ENCODE data around the gene ACO2.
A peak's percentile ranks its signal among the peaks of the same experiment; 100 is the strongest.
"Not testable (repeated sequence)": the region's sequence is repeated elsewhere in the genome, so short reads cannot be mapped to it uniquely, and the experiment has no call there.

ACO2 gene

DNA sequence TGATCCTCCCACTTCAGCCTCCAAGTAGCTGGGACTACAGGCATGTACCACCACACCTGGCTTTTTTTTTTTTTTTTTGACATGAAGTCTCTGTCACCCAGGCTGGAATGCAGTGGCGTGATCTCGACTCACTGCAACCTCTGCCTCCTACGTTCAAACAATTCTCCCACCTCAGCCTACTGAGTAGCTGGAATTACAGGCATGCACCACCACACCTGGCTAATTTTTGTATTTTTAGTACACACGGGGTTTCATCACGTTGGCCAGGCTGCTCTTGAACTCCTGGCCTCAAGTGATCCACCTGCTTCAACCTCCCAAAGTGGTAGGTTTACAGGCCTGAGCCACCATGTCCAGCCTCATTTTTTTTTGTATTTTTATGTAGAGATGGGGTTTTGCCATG, 28.4 kb upstream of the ACO2 start:
- H3K4me1 ChIP-seq (ENCODE audit: insufficient read depth, low read length); H3K27ac ChIP-seq (ENCODE audit: low read depth, low read length); H3K9me3 ChIP-seq (ENCODE audit: insufficient read depth, low read depth, low read length); H3K4me3 ChIP-seq (ENCODE audit: low read length); H3K27me3 ChIP-seq (ENCODE audit: insufficient read depth, low read length); H3K9ac ChIP-seq (ENCODE audit: low read depth, low read length): not testable (repeated sequence)
- H3K36me3 ChIP-seq (ENCODE audit: insufficient read depth, low read length), result peaks cover 61% of the 10 kb centered on the region
- 96% methylated on average over 5 of the region's 5 CpGs for WGBS

DNA sequence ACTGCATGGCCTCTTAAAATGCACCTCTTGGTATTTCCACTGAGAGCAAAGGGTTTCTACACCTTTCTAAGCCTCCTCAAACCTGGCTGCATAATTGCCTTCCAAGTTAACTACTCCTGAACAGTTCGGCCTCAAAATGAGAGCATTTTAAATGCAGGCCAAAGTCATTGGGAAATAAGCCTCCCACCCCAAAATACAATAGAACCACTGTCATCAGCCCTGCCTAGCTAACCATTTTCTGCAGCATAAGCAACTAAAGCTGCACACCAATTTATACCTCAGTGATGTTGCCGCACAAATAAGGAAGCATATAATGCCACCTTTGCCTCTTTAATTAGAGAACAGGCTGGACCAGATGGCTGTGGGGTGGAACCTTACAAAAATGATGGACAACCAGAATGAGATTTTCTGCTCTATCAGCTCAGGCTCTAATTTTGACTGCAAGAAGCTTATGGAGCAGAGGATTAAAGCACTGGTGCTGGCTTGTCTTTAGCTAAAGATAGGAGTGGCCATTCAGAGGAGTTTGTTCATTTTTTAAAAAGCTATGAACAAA, 26.6 kb upstream of the ACO2 start:
- no peak overlapping the region for H3K9ac ChIP-seq (ENCODE audit: low read depth, low read length)
- peaks cover 43% of the 10 kb centered on the region for H3K36me3 ChIP-seq (ENCODE audit: insufficient read depth, low read length)
- no peaks in the 10 kb centered on the region for H3K9me3 ChIP-seq (ENCODE audit: insufficient read depth, low read depth, low read length)
- H3K27ac ChIP-seq (ENCODE audit: low read depth, low read length), result no peak overlapping the region
- no peak overlapping the region for H3K4me3 ChIP-seq (ENCODE audit: low read length)
- no peaks in the 10 kb centered on the region for H3K27me3 ChIP-seq (ENCODE audit: insufficient read depth, low read length)
- no peaks in the 10 kb centered on the region; the same call in 1 of the 2 replicates for H3K4me1 ChIP-seq (ENCODE audit: insufficient read depth, low read length)
- 96% methylated on average over 2 of the region's 2 CpGs for WGBS

DNA sequence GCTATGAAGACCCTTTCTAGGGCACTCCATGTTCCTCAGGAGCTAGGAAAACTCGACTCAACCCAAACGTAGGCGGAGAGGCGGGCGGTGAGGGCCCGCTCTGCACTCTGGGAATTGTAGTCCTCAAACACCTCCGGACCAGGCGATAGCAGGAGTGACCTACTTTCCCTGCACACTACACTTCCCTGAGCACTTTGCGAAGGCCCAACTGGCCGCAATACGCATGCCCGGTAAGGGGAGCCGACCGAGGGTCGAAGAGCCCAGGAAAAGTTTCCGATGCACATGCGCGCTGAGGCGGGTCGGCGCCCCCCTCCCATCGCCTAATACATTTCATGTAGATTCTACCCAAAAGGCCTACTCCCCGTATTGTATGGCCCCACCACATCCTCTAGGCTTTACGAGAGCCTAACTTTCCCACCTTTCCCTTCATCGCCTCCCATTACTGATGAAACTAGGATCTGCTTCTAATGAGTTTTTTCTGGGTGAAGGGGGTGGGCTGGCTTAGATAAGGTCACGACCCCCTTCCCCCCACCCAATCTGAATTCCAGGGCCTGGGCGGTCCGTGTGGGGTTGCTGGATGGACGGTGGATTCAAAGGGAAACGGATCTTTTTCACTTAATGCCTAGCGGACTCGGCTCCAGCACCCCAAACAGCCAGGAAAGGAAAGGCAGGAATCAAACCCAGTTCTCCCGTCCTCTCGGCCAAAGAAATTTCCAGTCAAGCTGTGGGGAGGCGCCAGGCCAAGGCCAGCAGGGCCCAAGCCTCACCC, 24.4 kb upstream of the ACO2 start:
- Histone ChIP-seq H3K4me3 (ENCODE audit: low read length) (peak overlapping the region; percentile 77), H3K9ac (ENCODE audit: low read depth, low read length) (peak overlapping the region; percentile 96), H3K27ac (ENCODE audit: low read depth, low read length) (peak overlapping the region; percentile 99), H3K36me3 (ENCODE audit: insufficient read depth, low read length) (peaks cover 27% of the 10 kb centered on the region), H3K4me1 (ENCODE audit: insufficient read depth, low read length) (peaks cover 6% of the 10 kb centered on the region; the same call in 1 of the 2 replicates), H3K27me3 (ENCODE audit: insufficient read depth, low read length) (no peaks in the 10 kb centered on the region), H3K9me3 (ENCODE audit: insufficient read depth, low read depth, low read length) (no peaks in the 10 kb centered on the region)
- under 1% methylated on average over 33 of the region's 35 CpGs for WGBS

DNA sequence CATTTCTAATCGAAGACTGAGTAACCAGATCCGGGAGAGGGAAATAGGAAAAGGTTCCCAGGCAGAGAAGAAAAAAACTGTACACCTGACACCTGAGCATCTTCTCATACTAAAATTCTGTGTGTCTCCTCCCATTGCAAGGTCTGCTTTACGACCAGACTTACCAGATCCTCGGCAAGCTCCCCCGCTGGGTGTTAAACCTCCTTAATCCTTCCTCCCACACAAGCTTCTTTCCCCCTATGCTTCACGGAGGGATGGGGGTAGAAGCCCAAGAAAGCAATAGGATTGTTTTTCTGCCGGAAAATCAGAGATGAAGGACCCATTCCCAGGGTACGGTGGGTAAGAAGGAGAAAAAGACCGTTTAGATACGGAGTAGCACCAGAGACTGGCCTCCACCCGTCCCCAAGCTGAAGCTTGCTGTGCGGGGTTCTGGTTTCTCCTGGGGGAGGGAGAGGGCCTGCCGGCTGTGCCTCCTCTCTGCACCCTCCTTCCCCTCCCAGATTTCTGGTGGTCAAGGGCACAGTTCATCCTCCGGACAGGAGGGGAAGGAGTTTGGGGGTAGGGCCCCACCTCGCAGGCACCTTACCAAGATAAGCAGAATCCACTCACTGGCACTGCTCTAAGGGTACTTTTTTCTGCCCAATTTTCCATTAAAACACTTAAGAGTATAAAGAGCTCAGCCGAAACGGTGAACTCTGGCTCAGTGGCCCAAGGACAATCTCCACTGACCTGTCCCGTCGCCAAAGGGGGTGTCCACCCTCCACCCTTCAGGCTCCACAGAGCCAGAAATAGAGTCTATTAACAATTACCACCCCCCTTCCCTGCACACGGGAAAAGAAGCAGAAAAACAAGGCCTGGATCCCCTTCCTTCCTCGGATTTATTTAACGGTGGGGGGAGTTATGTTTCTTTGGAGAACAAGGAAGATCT, 23.5 kb upstream of the ACO2 start:
- peak overlapping the region; percentile 96 for H3K9ac ChIP-seq (ENCODE audit: low read depth, low read length)
- H3K4me3 ChIP-seq (ENCODE audit: low read length), result peak overlapping the region; percentile 77
- peaks cover 6% of the 10 kb centered on the region; the same call in 1 of the 2 replicates for H3K4me1 ChIP-seq (ENCODE audit: insufficient read depth, low read length)
- H3K27ac ChIP-seq (ENCODE audit: low read depth, low read length), result peak overlapping the region; percentile 99
- WGBS, result under 1% methylated on average over 19 of the region's 22 CpGs
- H3K36me3 ChIP-seq (ENCODE audit: insufficient read depth, low read length), result peaks cover 23% of the 10 kb centered on the region
- no peaks in the 10 kb centered on the region for H3K9me3 ChIP-seq (ENCODE audit: insufficient read depth, low read depth, low read length)
- H3K27me3 ChIP-seq (ENCODE audit: insufficient read depth, low read length), result no peaks in the 10 kb centered on the region

DNA sequence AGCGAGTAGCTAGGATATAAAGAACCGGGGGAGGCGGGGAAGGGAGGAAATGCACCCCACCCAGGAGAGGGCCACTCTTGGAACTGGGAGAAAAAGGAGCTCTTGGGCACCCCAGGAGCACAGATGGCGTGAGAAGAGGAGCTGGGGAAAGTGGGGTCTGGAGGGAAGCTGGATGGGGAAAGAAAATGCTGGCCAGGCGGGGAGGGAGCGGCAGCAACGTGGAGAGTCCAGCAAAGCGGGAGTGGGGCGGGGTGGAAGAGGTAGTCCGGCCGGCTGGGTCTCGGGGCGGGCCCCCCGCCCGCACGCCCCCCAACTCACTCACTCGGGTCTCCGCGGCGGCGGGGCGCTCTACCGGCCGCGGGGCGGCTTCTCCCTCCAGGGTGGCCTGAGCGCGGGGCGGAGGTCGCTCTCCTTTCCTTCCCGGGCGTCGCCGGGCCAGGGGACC, 22.8 kb upstream of the ACO2 start:
- Histone ChIP-seq H3K27me3 (ENCODE audit: insufficient read depth, low read length) (no peaks in the 10 kb centered on the region), H3K36me3 (ENCODE audit: insufficient read depth, low read length) (peaks cover 19% of the 10 kb centered on the region), H3K9ac (ENCODE audit: low read depth, low read length) (peak overlapping the region; percentile 96), H3K27ac (ENCODE audit: low read depth, low read length) (peak overlapping the region; percentile 99), H3K4me3 (ENCODE audit: low read length) (peak overlapping the region; percentile 77), H3K4me1 (ENCODE audit: insufficient read depth, low read length) (peaks cover 6% of the 10 kb centered on the region; the same call in 1 of the 2 replicates), H3K9me3 (ENCODE audit: insufficient read depth, low read depth, low read length) (no peaks in the 10 kb centered on the region)
- WGBS, result under 1% methylated on average over 34 of the region's 34 CpGs

DNA sequence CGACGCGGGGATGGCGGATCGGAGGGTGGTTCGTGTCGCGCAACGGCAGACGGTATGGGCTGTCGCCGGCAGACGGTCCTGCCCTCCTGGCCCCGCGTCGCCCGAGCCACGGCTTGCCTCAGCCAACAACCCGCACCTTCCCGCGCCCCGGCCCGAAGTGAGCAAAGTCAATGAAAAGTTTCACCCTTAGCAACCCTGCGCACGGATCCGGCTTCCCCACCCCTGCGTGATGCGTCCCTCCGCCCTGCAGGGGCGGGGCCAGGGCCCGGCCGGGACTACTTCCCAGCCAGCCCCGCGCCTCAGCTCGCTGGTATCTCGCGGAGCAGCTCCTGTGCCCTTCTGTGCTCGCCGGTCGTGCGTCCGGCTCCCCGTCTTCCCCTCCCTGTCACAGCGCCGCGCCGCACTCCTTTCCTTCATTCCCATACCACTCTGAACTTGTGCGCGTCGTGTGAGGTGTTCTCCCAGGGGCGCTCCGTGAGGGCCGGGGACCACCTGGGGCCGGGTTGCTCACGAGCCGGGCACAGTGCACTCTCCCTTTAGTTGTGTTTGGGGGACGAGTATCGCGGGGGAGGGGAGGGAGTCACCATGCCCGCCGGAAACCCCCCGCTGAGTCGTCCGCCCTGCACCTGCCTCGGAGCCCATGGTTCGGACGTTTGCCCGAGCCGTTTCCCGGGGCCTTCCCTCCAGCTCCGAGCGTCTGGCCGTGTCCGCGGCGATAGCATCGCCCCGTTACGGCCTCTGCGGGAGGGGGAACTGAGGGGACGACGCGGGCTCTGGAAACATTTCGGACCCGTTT, 22.1 kb upstream of the ACO2 start, which contains the start of gene TOB2:
TOB2 (minus strand) TSS at position 163 of the 796 bp plus-strand sequence. CDS start 9,456 bp downstream, outside the sequence.
- H3K4me3 ChIP-seq (ENCODE audit: low read length), result peak within 1 kb of the TSS; percentile 77
- no peaks in the 10 kb centered on the region for H3K9me3 ChIP-seq (ENCODE audit: insufficient read depth, low read depth, low read length)
- H3K27me3 ChIP-seq (ENCODE audit: insufficient read depth, low read length), result no peaks in the 10 kb centered on the region
- peak within 1 kb of the TSS; percentile 99 for H3K27ac ChIP-seq (ENCODE audit: low read depth, low read length)
- peaks cover 18% of the 10 kb centered on the region for H3K36me3 ChIP-seq (ENCODE audit: insufficient read depth, low read length)
- H3K9ac ChIP-seq (ENCODE audit: low read depth, low read length), result peak within 1 kb of the TSS; percentile 96
- under 1% methylated on average over 85 of the region's 85 CpGs for WGBS
- H3K4me1 ChIP-seq (ENCODE audit: insufficient read depth, low read length), result peaks cover 6% of the 10 kb centered on the region; the same call in 1 of the 2 replicates

DNA sequence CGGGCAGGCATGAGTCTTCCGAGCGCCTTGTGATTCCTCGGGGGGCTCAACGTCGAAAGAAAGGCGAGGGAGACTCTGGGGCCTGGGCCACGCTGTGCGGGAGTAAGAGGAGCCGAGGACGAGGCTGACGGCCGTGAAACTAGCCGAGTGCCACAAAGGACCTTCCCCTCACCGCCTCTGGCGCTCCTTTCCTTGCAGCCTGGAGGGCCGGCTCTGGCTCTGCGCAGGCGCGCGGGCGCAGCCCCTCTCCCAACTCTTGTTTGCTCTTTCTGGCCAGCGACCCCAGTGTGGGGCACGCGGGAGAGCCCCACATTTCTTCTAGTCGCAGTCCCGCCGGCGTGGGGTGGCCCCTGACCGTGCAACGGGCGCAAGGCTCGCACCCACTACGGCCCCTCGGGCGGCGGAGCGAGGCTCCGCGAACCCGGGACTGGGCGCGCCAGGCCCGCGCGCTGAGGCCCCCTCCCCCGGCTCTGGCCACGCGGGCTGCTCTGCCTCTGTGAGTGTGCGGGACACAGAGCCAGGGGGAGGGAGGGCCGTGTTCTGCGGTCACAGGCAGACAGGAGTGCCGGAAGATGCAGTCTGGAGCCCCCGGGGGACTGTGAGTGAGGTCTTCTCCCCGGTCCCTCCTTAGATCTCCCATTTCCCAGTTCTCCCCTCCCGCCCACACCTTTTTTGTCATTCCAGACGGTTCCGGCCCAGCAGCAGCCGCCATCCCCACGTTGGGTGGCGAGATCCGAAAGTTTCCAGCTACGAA, 21.3 kb upstream of the ACO2 start:
- Histone ChIP-seq H3K9me3 (ENCODE audit: insufficient read depth, low read depth, low read length) (no peaks in the 10 kb centered on the region), H3K36me3 (ENCODE audit: insufficient read depth, low read length) (peaks cover 10% of the 10 kb centered on the region), H3K27me3 (ENCODE audit: insufficient read depth, low read length) (no peaks in the 10 kb centered on the region), H3K4me1 (ENCODE audit: insufficient read depth, low read length) (peaks cover 6% of the 10 kb centered on the region; the same call in 1 of the 2 replicates), H3K4me3 (ENCODE audit: low read length) (peak overlapping the region; percentile 77), H3K27ac (ENCODE audit: low read depth, low read length) (peak overlapping the region; percentile 99), H3K9ac (ENCODE audit: low read depth, low read length) (peak overlapping the region; percentile 96)
- WGBS, result under 1% methylated on average over 63 of the region's 63 CpGs

DNA sequence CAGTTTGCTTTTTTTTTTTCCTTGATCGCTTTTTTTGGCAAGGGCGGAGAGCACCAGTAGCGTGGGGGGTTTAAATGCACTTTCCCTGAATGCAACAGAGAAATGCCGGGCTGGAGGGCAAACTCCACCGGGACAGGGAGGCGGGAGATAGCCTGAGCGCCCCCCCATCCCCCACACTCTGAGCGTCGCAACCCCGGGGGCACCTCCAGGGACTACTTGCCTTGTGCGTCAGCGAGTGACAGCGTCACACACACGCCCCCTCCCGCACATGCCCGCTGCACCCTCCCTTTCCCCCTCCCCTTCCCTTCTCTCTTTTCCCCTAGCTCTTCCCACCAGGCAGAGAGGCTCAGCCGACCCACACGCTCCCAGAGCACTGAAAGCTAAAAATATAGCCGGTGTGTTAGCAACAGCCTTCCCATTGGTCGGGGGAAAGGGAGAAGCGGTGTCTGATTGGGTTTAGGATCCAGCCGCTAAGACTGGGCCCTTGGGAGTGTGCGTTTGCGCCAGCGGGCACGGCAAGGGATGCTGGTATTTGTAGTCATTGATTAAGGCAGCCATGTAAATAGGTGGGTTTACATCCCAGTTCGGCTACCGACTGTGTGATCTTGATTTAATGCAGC, 20.6 kb upstream of the ACO2 start:
- Histone ChIP-seq H3K4me3 (ENCODE audit: low read length) (peak overlapping the region; percentile 77), H3K4me1 (ENCODE audit: insufficient read depth, low read length) (peaks cover 6% of the 10 kb centered on the region; the same call in 1 of the 2 replicates), H3K9ac (ENCODE audit: low read depth, low read length) (peak overlapping the region; percentile 96), H3K27me3 (ENCODE audit: insufficient read depth, low read length) (no peaks in the 10 kb centered on the region), H3K27ac (ENCODE audit: low read depth, low read length) (peak overlapping the region; percentile 99), H3K9me3 (ENCODE audit: insufficient read depth, low read depth, low read length) (no peaks in the 10 kb centered on the region), H3K36me3 (ENCODE audit: insufficient read depth, low read length) (peaks cover 3% of the 10 kb centered on the region)
- 4% methylated on average over 27 of the region's 28 CpGs for WGBS

DNA sequence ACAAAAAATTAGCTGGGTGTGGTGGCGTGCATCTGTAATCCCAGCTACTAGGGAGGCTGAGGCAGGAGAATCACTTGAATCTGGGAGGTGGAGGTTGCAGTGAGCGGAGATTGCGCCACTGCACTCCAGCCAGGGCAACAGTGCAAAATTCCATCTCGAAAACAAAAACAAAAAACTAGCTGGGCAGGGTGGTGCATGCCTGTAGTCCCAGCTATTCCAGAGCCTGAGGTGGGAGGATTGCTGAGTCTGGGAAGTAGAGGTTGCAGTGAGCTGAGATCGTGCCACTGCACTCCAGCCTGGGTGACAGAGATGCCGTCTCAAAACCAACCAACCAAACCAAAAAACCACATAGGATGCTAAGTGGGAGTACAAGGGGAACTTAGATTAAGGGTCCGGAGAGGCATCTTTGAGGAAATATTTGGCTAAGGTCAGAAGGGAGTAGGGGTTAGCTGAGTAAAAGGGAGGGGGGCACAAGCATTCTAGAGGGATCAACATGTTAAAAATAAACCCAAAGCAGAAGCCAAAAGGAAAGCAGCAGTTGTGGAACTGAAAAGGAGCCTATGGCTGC, 10.7 kb upstream of the ACO2 start:
- Histone ChIP-seq H3K27ac (ENCODE audit: low read depth, low read length) (no peak overlapping the region), H3K4me1 (ENCODE audit: insufficient read depth, low read length) (no peaks in the 10 kb centered on the region), H3K4me3 (ENCODE audit: low read length) (no peak overlapping the region), H3K9ac (ENCODE audit: low read depth, low read length) (no peak overlapping the region), H3K9me3 (ENCODE audit: insufficient read depth, low read depth, low read length) (no peaks in the 10 kb centered on the region), H3K36me3 (ENCODE audit: insufficient read depth, low read length) (peaks cover 51% of the 10 kb centered on the region), H3K27me3 (ENCODE audit: insufficient read depth, low read length) (no peaks in the 10 kb centered on the region)
- WGBS, result 97% methylated on average over 5 of the region's 7 CpGs

All from HUES64 (cell line).